Lower leg skin (tissue), 3 donors: Measurements from ENCODE around the gene IP6K3.

ENCODE experiments used
- POLR2A ChIP-seq, 2 donors: fragments of 450-650 bp; IDR thresholded peaks; one replicate each; pipeline ENCODE4 v1.6.1; 2016 to 2017; ENCODE audit warnings: antibody characterized with exemption in 2 of 2, mild to moderate bottlenecking in 1 of 2, moderate library complexity in 1 of 2
- TF ChIP-seq, protein P1 (sequence below), 3 donors: fragments of 450-650 bp; IDR thresholded peaks; one replicate each; pipeline ENCODE4 v1.5.1; 2016; ENCODE audit warnings: antibody characterized with exemption in 3 of 3, mild to moderate bottlenecking in 3 of 3, moderate library complexity in 2 of 3

- TF ChIP-seq, protein P1, sequence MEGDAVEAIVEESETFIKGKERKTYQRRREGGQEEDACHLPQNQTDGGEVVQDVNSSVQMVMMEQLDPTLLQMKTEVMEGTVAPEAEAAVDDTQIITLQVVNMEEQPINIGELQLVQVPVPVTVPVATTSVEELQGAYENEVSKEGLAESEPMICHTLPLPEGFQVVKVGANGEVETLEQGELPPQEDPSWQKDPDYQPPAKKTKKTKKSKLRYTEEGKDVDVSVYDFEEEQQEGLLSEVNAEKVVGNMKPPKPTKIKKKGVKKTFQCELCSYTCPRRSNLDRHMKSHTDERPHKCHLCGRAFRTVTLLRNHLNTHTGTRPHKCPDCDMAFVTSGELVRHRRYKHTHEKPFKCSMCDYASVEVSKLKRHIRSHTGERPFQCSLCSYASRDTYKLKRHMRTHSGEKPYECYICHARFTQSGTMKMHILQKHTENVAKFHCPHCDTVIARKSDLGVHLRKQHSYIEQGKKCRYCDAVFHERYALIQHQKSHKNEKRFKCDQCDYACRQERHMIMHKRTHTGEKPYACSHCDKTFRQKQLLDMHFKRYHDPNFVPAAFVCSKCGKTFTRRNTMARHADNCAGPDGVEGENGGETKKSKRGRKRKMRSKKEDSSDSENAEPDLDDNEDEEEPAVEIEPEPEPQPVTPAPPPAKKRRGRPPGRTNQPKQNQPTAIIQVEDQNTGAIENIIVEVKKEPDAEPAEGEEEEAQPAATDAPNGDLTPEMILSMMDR (IDR thresholded peaks at IDR 0.05), result no peak
- TF ChIP-seq POLR2A (IDR thresholded peaks at IDR 0.05), result no peak
These were observed 61.1 kb downstream of the IP6K3 start for GRCh38 chr6:33685411-33686224.
